Myocyte (in vitro differentiated cells): Measurements from ENCODE around the gene MTA1. TPM values are rescaled to one million over a fixed set of nuclear protein-coding genes. Genes with fewer than 3 reads are reported as not detected.

Experiments
- DNase-seq: peaks from one replicate; pipeline ENCODE4 v3.0.0-alpha.2; 2012; ENCODE audit warnings: low read depth
- total RNA-seq: library from RNA; depleted of rRNA; stranded (reverse); fragments of >200 nt; gene quantifications from 2 replicates; pipeline ENCODE4 v1.2.3, GENCODE V29; 2014

The MTA1 gene
- total RNA-seq, 1 donor from 2014 or later: 44.0 TPM

- no peak for DNase-seq
Measured at GRCh38 chr14:105401699-105402098, 17.9 kb upstream of the MTA1 start.

- no peak for DNase-seq
Measured at GRCh38 chr14:105408592-105408991, 11.0 kb upstream of the MTA1 start.

GRCh38 chr14:105409364-105409763 lies 10.3 kb upstream of the MTA1 start:
- DNase-seq: no peak

GRCh38 chr14:105410642-105411016 lies 9.0 kb upstream of the MTA1 start:
- no peak for DNase-seq

- peak; percentile 47 for DNase-seq
Measured at GRCh38 chr14:105411017-105411941, 8.3 kb upstream of the MTA1 start.

DNA sequence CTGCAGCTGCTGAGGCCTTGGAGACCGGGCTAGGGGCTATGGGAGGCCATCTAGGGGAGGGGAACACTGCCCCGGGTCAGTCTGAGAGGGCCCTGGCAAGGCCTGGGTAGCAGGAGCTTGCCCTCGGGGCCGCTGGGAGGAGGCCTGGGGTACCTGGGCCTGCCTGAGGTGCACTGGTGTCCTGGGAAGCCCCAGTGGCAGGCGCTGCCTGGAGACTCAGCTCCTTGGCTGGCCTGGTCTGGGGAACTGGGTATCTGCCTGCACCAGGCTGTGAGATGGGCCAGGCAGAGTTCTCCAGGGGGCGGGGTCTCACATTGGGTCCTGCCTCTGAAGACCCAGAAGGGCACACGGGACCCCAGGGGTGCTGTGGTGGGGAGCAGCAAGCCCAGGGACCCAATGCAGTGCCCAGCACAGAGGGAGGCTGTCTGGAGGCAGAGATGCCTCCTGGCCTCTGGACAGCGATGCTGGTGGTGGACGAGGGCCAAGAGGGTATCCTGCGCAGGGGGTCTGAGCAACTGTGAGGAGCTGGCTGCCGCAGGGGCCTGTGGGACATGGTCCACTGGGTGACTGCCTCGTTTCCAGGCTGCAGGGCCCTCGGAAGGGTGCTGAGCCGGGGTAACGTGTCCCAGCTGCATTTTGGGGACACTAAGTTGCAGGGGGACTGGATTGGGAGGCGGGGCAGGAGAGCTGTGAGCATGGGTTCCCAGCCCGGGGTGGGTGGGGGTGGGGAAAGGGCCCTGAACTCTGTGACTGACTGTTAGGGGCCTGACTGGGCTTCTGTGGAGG lies 7.4 kb upstream of the MTA1 start:
- no peak for DNase-seq

- no peak for DNase-seq
Measured at GRCh38 chr14:105412771-105413543, 6.7 kb upstream of the MTA1 start.

DNA sequence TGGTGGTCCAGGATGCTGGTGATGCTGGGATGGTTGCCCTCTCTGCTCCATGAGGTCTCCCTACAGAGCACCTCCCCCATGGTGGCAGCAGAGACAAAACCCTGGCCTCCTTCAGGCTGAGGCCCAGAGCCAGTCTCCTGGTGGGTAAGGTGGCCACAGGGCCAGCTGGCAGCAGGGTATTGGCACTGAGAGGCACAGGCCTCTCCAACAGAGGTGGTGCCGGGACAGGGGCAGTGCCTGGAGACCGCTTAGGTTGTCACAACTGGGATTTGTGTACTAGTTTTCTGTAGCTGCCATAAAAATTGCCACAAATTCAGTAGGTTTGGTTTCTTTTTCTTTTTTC lies 6.1 kb upstream of the MTA1 start:
- peak; percentile 36 for DNase-seq

GRCh38 chr14:105414456-105415371 lies 4.9 kb upstream of the MTA1 start:
- peak; percentile 45 for DNase-seq

- DNase-seq: no peak
Measured at GRCh38 chr14:105415481-105416428, 3.9 kb upstream of the MTA1 start.

DNA sequence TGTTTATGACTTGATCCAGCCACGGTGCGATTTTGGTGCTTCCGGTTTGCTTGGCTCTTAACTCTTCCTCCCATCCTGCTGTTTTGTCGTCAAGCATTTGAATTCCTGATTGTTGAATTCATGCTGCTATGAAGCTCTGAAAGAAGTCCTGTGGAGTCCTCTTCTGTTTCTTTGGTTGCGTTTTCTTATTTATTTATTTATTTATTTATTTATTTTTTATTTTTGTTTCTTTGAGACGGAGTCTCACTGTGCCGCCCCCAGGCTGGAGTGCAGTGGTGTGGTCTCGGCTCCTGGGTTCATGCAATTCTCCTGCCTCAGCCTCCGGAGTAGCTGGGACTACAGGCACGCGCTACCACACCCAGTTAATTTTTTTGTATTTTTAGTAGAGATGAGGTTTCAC lies 3.0 kb upstream of the MTA1 start:
- DNase-seq: no peak

- DNase-seq: no peak
Measured at GRCh38 chr14:105417690-105418121, 1.9 kb upstream of the MTA1 start.

- DNase-seq: peak; percentile 39
Measured at GRCh38 chr14:105418269-105419194, 1.1 kb upstream of the MTA1 start.

DNA sequence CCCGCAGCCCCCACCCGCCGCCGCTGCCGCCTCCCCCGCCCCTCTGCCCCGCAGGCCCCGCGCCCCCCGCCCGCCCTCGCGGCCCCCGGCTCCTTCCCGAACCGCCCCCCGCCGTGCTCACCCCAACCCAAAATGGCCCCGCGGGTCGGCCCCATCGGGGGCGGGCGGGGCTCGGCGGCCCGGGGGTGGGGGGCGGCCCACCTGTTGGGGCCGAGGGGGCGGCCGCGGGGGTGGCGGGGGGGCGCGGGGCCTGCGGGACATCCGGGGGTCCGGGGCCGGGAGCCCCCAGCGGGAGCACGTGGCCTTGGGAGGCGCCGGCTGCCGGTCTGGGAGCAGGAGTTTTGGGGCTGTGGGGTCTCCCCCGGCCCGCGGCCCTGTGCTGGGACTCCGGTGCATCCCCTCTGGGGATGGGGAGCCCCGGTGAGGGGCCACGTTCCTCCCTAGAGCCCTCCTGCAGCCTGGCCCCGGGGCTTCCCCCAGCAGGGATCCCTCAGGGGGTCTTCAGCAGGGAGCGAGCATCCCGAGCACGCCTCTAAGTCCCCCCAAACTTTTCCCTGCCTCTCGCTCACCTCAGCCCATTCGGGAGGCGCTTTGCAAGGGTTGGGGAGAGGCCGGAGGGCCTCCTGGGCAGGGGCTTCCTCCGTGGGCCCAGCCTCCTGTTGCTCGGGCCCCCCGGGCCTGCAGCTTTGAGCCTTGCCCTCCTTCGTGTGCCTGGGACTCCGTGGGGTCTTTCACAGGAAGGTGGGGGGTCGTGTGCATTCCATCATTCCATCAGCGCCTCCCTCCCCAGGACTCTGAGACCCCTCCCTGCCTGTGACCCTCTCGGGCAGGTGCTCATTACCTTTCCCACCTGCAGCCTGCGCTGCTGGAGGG lies 710 bp downstream of the MTA1 start:
- DNase-seq: no peak

DNA sequence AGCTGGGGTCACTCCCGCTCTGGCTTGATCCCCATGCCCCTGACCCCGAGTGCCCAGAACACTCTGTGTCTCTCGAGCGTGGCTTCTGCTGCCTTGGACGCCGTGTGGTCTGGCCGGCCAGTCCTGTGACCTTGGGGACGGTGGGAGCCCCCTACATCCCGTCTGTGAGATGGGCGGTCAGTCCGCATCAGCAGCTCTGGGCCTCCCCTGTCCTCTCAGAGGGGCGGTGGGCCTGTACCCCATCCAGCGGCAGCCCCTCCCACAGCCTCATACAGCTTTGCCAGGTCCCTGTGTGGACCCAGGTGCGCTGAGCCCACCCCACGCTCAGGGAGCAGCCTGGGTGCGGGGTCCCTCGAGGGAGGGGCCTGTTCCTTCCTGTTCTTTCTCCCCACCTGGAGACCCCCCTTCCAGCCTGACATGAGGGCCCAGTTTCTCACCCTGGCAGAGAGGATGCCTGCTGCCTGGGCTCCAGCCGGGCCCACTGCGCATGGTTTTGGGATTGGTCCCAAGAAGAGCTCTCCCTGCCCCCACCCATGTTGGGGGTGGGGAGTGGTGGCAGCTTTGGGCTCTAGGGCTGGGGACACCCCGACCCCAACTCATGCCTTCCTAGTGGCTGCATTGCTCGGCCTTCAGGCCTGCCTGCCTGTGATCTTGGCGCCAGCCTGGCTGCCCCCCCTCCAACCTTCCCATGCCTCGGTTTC lies 1.5 kb downstream of the MTA1 start:
- no peak for DNase-seq

- no peak for DNase-seq
Measured at GRCh38 chr14:105421723-105422615, 2.3 kb downstream of the MTA1 start.
